HG03039 (cell line): Measurements from ENCODE around the gene DMC1.
"Not testable (repeated sequence)": the region's sequence is repeated elsewhere in the genome, so short reads cannot be mapped to it uniquely, and the experiment has no call there.

Experiments
- ATAC-seq: cut with Tn5 transposase; IDR thresholded peaks from one replicate; pipeline ENCODE4 v1.9.1; 2021; ENCODE audit warnings: mild to moderate bottlenecking, moderate library complexity; ENCODE audit not compliant: unreplicated experiment

Gene DMC1

DNA sequence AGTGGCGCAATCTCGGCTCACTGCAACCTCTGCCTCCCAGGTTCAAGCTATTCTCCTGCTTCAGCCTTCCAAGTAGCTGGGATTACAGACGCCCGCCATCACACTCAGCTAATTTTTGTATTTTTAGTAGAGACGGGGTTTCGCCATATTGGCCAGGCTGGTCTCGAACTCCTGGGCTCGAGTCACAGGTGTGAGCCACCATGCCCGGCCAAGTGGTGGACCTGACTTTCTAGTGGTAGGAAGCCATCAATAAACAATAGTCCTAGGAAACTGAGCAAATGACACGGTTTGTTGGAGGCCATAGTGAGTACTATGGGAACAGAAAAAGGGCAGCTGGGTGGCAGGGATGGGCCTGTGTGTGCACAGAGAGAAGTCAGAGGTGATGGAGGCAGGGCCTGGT, 99.8 kb downstream of the DMC1 start:
- not testable (repeated sequence) for ATAC-seq

DNA sequence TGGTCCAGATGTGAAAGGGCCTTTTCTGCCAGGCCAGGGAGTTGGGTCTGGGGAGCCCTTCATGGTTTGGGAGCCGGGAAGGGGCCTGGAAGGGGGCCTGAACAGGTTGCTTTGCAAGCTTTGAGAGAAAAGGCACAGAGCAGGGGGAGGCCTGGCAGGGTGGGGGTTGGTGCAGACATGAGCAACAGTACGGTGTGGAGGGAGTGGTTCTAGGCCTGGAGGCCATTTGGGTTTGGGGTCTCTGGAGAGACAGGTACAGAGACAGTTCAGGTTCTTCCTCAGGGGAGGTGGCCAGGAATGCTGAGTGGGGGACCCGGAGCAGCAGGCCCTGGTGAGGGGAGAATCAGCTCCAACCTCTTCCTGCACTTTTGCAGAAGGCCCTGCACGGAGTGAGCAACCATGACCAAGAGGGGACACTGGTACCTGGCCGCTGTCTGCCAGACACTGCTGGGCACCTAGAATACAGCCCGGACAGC, 100.6 kb downstream of the DMC1 start:
- ATAC-seq = no peak
